Measurements from ENCODE around the gene GUK1.

The GUK1 gene

GRCh38 chr1:228161362-228161761, 21.3 kb downstream of the GUK1 start:
- no peak overlapping the region for H3K4me3 ChIP-seq (ENCODE audit: low read length)
- TF ChIP-seq CTCF (conservative IDR thresholded peaks at IDR 0.05; ENCODE audit: low read length): no peak
- no peak for DNase-seq (ENCODE audit: low read depth)

GRCh38 chr1:228161866-228162265, 21.8 kb downstream of the GUK1 start:
- no peak for TF ChIP-seq CTCF (conservative IDR thresholded peaks at IDR 0.05; ENCODE audit: low read length)
- H3K4me3 ChIP-seq (ENCODE audit: low read length): no peak overlapping the region
- DNase-seq (ENCODE audit: low read depth): no peak

- no peak overlapping the region for H3K4me3 ChIP-seq (ENCODE audit: low read length)
- DNase-seq (ENCODE audit: low read depth): peak; percentile 34
- no peak for TF ChIP-seq CTCF (conservative IDR thresholded peaks at IDR 0.05; ENCODE audit: low read length)
Observed at GRCh38 chr1:228162286-228163006, 22.4 kb downstream of the GUK1 start.

GRCh38 chr1:228163007-228163753, 23.1 kb downstream of the GUK1 start:
- no peak overlapping the region for H3K4me3 ChIP-seq (ENCODE audit: low read length)
- no peak for TF ChIP-seq CTCF (conservative IDR thresholded peaks at IDR 0.05; ENCODE audit: low read length)
- peak; percentile 32 for DNase-seq (ENCODE audit: low read depth)

- no peak for TF ChIP-seq CTCF (conservative IDR thresholded peaks at IDR 0.05; ENCODE audit: low read length)
- H3K4me3 ChIP-seq (ENCODE audit: low read length): no peak overlapping the region
- DNase-seq (ENCODE audit: low read depth): no peak
Observed at GRCh38 chr1:228163776-228164519, 23.9 kb downstream of the GUK1 start.

GRCh38 chr1:228164561-228165371, 24.7 kb downstream of the GUK1 start:
- no peak for TF ChIP-seq CTCF (conservative IDR thresholded peaks at IDR 0.05; ENCODE audit: low read length)
- H3K4me3 ChIP-seq (ENCODE audit: low read length): peak overlapping the region; percentile 73
- no peak for DNase-seq (ENCODE audit: low read depth)
